Astrocyte of the spinal cord (primary cell): ENCODE results near the gene BEND7.

Experiments
- DNase-seq: peaks from one replicate; pipeline ENCODE4 v3.0.0; 2011; ENCODE audit warnings: low read depth, low spot score
- H3K4me3 ChIP-seq: 2 replicates; pipeline ENCODE4 v1.5.1; 2011; ENCODE audit warnings: low read depth, mild to moderate bottlenecking, low read length, moderate library complexity
- in situ Hi-C: cut with HindIII; loops from 2 replicates; pipeline ENCODE4 v1.10.0; 2017; ENCODE audit warnings: low sequenced_read_pairs
- TF ChIP-seq, protein P1 (sequence below): IDR thresholded peaks from 2 replicates; pipeline ENCODE4 v1.5.1; 2012; ENCODE audit warnings: low read depth, mild to moderate bottlenecking, low read length, inconsistent platforms

Gene BEND7

DNA sequence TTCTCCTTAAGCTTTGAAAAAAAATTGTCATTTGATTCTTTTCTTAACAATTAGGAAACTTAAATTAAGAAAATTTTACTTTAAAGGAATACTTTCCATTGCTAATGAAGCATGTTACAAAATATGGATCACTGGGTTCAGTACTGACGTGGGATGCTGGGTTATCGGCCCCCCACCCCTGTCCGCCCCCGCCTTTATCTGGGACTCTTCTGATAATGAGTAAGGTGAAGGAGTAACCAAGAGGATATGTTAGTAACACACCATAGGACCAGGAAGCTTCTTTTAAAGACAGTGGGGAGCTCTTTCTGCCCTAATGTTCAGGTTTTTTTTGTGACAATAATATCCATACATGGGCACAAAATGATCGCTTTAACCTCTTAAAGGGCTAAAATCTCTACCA, 29.7 kb downstream of the BEND7 start:
- H3K4me3 ChIP-seq = no peak overlapping the region
- in situ Hi-C loops = no loop called here

DNA sequence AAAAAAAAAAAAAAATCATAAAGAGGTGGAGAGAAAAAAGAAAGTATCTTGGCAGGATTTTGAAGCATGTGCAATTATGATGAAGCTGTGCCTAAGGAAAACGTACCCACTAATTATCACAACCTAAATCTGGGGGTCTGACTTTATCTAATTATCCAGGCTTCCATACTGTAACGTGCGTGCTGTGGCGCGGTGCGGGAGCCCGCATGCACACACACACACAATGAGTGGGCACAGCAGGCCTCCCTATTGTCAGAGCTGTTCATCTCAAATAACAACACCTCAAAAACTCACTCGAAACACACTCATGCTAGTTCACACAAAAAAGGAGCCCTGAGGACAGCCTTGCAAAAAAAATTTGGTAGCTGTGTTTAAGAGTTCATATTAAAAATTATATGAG, 31.9 kb downstream of the BEND7 start:
- no peak for DNase-seq
- no peak overlapping the region for H3K4me3 ChIP-seq
- in situ Hi-C loops = no loop called here
- TF ChIP-seq, protein P1, sequence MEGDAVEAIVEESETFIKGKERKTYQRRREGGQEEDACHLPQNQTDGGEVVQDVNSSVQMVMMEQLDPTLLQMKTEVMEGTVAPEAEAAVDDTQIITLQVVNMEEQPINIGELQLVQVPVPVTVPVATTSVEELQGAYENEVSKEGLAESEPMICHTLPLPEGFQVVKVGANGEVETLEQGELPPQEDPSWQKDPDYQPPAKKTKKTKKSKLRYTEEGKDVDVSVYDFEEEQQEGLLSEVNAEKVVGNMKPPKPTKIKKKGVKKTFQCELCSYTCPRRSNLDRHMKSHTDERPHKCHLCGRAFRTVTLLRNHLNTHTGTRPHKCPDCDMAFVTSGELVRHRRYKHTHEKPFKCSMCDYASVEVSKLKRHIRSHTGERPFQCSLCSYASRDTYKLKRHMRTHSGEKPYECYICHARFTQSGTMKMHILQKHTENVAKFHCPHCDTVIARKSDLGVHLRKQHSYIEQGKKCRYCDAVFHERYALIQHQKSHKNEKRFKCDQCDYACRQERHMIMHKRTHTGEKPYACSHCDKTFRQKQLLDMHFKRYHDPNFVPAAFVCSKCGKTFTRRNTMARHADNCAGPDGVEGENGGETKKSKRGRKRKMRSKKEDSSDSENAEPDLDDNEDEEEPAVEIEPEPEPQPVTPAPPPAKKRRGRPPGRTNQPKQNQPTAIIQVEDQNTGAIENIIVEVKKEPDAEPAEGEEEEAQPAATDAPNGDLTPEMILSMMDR = no peak

More for the DNA sequence above, 29.7 kb downstream of the BEND7 start:
- TF ChIP-seq, protein P1 = no peak
- DNase-seq = no peak

GRCh38 chr10:13496164-13496563, 32.6 kb downstream of the BEND7 start:
- TF ChIP-seq, protein P1 = no peak
- in situ Hi-C loops = no loop called here
- H3K4me3 ChIP-seq = no peak overlapping the region
- DNase-seq = no peak

- in situ Hi-C loops = no loop called here
- no peak overlapping the region for H3K4me3 ChIP-seq
- DNase-seq = no peak
- TF ChIP-seq, protein P1 = no peak
Measured at GRCh38 chr10:13492493-13493180, 36.2 kb downstream of the BEND7 start.

DNA sequence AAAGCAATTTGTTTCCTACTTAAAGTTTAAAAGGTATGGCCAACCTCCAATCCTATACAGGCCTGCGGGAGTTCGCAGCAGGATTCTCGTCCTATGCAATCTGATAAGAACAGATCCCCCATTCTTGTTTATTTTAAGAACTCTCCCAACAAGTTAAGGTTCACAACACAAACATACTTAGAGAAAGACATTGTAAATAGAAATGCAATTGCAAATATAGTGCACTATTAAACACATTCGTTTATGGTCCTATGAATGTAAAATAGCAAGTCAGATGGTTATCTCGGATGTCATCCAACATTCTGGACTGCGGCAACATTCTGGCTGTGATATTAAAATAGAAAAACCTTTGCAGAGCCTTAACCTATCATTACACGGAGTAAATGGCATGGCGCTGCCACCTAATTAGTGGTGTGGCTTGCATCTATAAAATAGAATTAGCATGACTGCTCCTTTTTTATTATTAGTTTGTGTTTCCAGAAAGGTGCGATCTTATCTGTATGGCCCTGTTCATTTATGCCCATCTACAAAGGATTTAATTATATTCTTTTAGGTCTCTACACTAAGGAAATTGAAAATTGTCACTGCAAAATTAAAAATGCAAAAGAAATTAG, 37.0 kb downstream of the BEND7 start:
- no peak for DNase-seq
- TF ChIP-seq, protein P1 = no peak
- no peak overlapping the region for H3K4me3 ChIP-seq
- in situ Hi-C loops = no loop called here

DNA sequence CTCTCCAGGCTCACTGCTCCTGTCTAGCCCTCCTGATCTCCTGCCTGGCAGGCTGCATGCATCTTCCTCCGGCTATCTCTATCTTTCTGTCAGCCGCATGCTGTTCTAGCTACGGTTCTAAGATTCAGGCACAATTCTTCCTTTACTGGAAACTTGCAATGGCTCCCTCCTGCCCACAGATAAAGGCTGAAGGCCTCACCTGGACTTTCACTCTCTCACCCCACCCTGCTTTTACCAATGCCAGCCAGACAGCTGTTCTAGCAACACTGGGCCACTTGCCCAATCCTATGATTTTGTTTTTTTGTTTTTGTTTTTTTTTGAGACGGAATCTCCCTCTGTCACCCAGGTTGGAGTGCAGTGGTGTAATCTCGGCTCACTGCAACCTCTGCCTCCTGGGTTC, 38.3 kb downstream of the BEND7 start:
- H3K4me3 ChIP-seq = no peak overlapping the region
- in situ Hi-C loops = no loop called here
- no peak for DNase-seq
- TF ChIP-seq, protein P1 = no peak
